DMS53 treated with DMSO at 0.1 percent for 48 hours (cell line): Measurements from ENCODE around the gene SMIM32.
A peak's percentile ranks its signal among the peaks of the same experiment; 100 is the strongest.

ENCODE experiments used
- DNase-seq: peaks from one replicate; lab custom pipeline; 2025; ENCODE audit not compliant: unreplicated experiment; lab: John Stamatoyannopoulos, UW

SMIM32 gene

GRCh38 chr5:136190091-136190720 is 2.8 kb downstream of the SMIM32 start:
- DNase-seq, result no peak

GRCh38 chr5:136188859-136189258 is 4.1 kb downstream of the SMIM32 start:
- no peak for DNase-seq

DNA sequence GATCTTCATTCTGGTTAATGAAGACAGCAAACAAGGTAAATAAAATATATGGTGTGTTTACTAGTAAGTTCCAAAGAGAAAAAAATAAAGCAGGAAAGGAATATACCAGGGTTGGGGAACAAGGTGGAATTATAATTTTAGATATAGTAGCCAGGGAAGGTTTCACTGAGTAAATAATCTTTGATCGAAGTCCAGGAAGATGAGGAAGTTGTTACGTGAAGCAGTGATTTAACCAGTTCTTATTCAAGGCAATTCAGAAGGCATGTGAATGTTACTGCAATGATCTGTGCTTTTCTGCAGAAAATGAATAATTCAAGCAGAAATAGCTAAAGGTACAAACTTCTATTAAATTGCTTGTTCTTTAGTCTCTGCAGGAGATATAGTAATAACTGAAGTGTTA is 6.2 kb downstream of the SMIM32 start:
- DNase-seq, result no peak

GRCh38 chr5:136185974-136186665 is 6.8 kb downstream of the SMIM32 start:
- DNase-seq, result no peak

GRCh38 chr5:136182618-136183017 is 10.3 kb downstream of the SMIM32 start:
- no peak for DNase-seq

DNA sequence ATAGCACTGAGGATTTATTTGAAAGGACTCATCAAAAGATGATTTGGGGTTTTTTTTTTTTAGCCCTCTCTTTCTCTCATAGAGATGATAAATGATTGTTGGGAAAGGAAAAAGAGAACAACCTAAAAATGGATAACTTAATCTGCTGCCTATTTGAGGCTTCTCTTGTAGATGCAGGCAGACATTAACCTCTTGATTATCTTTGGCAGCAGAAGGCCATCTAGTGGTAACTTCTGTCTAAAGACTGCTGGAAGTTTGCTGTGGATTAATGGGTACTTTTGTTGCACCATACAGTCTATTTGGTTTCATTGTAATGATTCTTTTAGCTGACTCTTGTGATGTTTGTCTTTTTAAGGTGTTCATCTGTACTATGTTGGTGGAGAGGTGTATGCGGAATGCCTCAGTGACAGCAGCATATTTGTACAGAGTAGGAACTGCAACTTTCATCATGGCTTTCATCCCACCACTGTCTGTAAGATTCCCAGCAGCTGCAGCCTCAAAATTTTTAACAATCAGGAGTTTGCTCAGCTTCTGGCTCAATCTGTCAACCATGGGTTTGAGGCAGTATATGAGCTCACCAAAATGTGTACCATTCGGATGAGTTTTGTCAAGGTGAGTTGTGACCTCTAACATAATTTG is 18.8 kb downstream of the SMIM32 start:
- peak; percentile 62 for DNase-seq

DNA sequence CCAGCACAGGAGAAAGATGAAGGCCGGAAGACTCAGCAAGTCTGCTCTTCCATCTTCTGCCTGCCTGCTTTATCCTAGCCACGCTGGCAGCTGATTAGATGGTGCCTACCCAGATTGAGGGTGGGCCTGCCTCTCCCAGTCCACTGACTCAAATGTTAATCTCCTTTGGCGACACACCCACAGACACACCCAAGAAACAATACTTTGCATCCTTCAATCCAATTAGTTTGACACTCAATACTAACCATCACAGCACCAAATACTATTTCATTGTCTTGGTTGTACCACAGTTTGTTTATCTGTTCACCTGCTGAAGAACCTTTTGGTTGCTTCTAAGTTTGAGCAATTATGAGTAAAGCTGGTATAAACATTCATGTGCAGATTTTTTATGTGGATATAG is 23.7 kb downstream of the SMIM32 start:
- no peak for DNase-seq

DNA sequence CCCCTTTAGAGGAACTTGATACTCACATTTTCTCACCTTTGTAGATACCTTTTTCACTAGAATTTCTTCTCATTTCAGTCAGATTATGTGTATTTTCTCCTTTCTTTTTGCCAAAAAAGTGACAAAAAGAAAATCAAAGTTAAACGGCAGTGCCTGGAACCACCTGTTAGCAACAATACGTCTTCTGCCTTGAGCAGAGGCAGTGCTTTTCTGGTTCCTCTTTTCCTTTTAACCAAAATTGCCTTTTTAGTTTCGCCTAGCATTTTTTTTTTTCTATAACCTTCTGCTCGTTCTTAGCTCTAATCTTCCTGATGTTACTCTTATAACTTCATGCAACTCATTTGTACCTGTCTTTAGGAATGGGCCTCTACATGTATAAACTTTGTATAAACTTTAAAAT is 26.1 kb downstream of the SMIM32 start:
- no peak for DNase-seq

DNA sequence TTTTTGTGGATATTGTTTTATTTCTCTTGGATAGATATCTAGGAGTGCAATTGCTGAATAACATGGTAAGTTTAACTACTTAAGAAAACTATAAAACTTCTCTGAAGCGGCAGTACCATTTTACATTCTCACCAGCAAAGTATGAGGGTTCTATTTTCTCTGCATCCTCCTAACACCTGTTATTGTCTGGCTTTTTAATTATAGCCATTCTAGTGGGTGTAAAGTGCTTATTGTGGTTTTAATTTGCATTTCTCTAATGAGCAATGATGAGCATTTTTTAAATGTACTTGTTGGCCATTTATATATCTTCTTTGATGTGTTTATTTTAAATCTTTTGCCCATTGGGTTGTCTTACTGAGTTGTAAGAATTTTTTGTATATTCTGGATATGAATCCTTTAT is 28.7 kb downstream of the SMIM32 start:
- DNase-seq, result no peak

GRCh38 chr5:136162008-136162407 is 31.0 kb downstream of the SMIM32 start:
- DNase-seq, result no peak

DNA sequence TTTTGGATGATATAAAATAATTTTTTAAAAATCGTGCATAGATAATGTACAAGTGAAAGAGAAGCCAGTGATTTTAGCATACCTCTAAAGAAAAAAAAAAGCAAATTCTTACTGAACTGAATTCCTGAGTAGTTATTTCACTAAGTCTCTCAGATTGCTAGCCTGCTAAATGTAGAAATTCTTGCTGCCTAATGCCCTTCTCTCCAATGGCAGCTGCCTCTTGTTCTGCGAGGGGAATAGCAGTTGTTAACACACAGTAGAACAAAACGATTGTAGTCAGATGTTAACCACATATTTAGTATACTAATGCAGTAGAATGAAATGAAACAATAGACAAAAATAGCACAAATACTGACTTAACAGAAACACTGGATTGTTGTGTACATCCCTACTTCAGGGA is 33.5 kb downstream of the SMIM32 start:
- no peak for DNase-seq

DNA sequence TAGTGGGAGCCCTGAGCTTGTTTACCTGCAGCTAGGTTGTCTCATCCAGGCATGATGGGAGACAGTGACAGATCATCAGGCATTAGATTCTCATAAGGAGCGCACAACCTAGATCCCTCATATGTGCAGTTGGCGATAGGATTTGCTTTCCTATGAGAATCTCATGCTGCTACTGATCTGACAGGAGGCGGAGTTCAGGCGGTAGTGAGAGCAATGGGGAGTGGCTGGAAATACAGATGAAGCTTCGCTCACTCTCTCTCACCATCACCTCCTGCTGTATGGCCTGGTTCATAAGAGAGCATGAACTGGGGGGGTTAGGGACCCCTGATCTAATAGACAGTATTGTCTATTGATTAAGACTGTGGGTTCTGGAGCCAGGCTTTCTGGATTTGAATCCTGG is 35.4 kb downstream of the SMIM32 start:
- DNase-seq, result no peak

- no peak for DNase-seq
Observed at GRCh38 chr5:136155761-136156160, 37.2 kb downstream of the SMIM32 start.

- DNase-seq, result no peak
Observed at GRCh38 chr5:136155078-136155477, 37.9 kb downstream of the SMIM32 start.

- DNase-seq, result no peak
Observed at GRCh38 chr5:136153581-136154236, 39.3 kb downstream of the SMIM32 start.

DNA sequence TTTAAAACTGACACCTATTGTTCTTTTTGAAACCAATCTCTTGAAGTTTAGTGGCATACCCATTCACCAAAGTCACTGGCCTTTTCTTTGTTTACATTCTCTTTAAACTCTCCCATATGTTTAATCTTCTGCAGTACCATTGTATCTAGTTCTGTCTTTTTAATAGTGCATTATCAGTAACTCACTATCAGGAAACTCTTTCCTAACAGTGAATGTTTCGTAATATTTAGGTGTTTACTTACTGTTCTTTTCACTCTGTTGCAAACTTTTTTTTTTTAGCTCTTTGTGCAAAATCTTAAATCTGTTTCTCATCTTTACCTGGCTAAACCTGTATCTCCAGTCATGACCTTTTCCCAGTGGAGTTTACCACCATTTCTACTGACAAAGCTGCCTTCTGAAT is 43.1 kb downstream of the SMIM32 start:
- DNase-seq, result no peak

- no peak for DNase-seq
Observed at GRCh38 chr5:136147632-136148031, 45.3 kb downstream of the SMIM32 start.

- DNase-seq, result no peak
Observed at GRCh38 chr5:136146201-136146600, 46.8 kb downstream of the SMIM32 start.

GRCh38 chr5:136145030-136145429 is 47.9 kb downstream of the SMIM32 start:
- DNase-seq, result no peak

- DNase-seq, result no peak
Observed at GRCh38 chr5:136143763-136144162, 49.2 kb downstream of the SMIM32 start.

- DNase-seq, result no peak
Observed at GRCh38 chr5:136143312-136143711, 49.6 kb downstream of the SMIM32 start.

- DNase-seq, result peak; percentile 44
Observed at GRCh38 chr5:136141561-136141960, 51.4 kb downstream of the SMIM32 start.
